H1 (cell line): Measurements from ENCODE around the gene WDR7. TPM values are rescaled to one million over a fixed set of nuclear protein-coding genes. Genes with fewer than 3 reads are reported as not detected.

ENCODE experiments used
- CTCF ChIA-PET: fragments of 300-600 bp; sonication (Branson Sonifier 250); formaldehyde crosslinking; loops from one replicate; lab custom pipeline; 2021; ENCODE audit not compliant: partially characterized antibody; lab: Charles Lee
- POLR2A ChIA-PET: fragments of 300-600 bp; sonication (Branson Sonifier 250); formaldehyde crosslinking; loops from one replicate; lab custom pipeline; 2021; ENCODE audit warnings: inconsistent platforms; ENCODE audit not compliant: partially characterized antibody; lab: Charles Lee
- DNase-seq, 2 experiments: peaks; one replicate each; pipeline versions ENCODE4 v3.0.0 to v3.0.0-alpha.2; 2010 to 2022; ENCODE audit warnings: low spot score in 2 of 2, low read depth in 1 of 2, mixed read lengths in 1 of 2
- FAIRE-seq: peaks from 2 replicates; lab custom pipeline; 2011; peaks lifted over from hg19 to GRCh38; lab: Jason Lieb, UNC
- H2AFZ ChIP-seq: 2 replicates; pipeline ENCODE4 v1.8.1; 2012; ENCODE audit warnings: low read length, inconsistent platforms
- H2AK5ac ChIP-seq: 2 replicates; pipeline ENCODE4 v1.6.1; 2013; ENCODE audit warnings: low read depth, low read length
- H2BK120ac ChIP-seq: replicated peaks from 2 replicates; pipeline ENCODE3; 2013; ENCODE audit warnings: low read depth, low read length, inconsistent platforms
- H2BK12ac ChIP-seq: 2 replicates; pipeline ENCODE4 v1.6.1; 2013; ENCODE audit warnings: low read depth, low read length
- H2BK15ac ChIP-seq: 2 replicates; pipeline ENCODE4 v1.6.1; 2013; ENCODE audit warnings: low read length
- H2BK20ac ChIP-seq: 2 replicates; pipeline ENCODE4 v1.6.1; 2013; ENCODE audit warnings: low read length
- H2BK5ac ChIP-seq: 2 replicates; pipeline ENCODE4 v1.6.1; 2013; ENCODE audit warnings: low read depth, low read length
- H3K14ac ChIP-seq: 2 replicates; pipeline ENCODE4 v1.6.1; 2013; ENCODE audit warnings: inconsistent platforms; ENCODE audit not compliant: insufficient read length
- H3K18ac ChIP-seq: 2 replicates; pipeline ENCODE4 v1.6.1; 2013; ENCODE audit warnings: low read length; ENCODE audit errors: extremely low read depth
- H3K23ac ChIP-seq: 2 replicates; pipeline ENCODE4 v1.6.1; 2013; ENCODE audit warnings: inconsistent platforms; ENCODE audit not compliant: insufficient read length
- H3K23me2 ChIP-seq: 2 replicates; pipeline ENCODE4 v1.6.1; 2013; ENCODE audit warnings: low read depth, low read length
- H3K27ac ChIP-seq: 2 replicates; pipeline ENCODE4 v1.6.1; 2011; ENCODE audit warnings: low read depth, low read length, inconsistent platforms
- H3K27me3 ChIP-seq, 4 experiments: replicated peaks in 1 of 4; 1 replicate in 1 of 4; 2 replicates in 3 of 4; pipeline versions ENCODE4 v1.6.1 to v1.8.1; 2011 to 2013; ENCODE audit warnings: low read length in 3 of 4, mild to moderate bottlenecking in 3 of 4, inconsistent platforms in 2 of 4, mixed read lengths in 2 of 4, moderate library complexity in 1 of 4; ENCODE audit not compliant: control insufficient read depth in 3 of 4, insufficient read depth in 3 of 4; ENCODE audit errors: extremely low read depth in 1 of 4
- H3K36me3 ChIP-seq, 4 experiments: 2 replicates each; pipeline versions ENCODE4 v1.6.1 to v1.8.1; 2011 to 2013; ENCODE audit warnings: mild to moderate bottlenecking in 4 of 4, low read length in 3 of 4, moderate library complexity in 2 of 4, control low read depth in 1 of 4, inconsistent platforms in 1 of 4; ENCODE audit not compliant: insufficient read depth in 4 of 4, control insufficient read depth in 2 of 4
- H3K4ac ChIP-seq: replicated peaks from 2 replicates; pipeline ENCODE3; 2013; ENCODE audit warnings: low read length, low read depth, mixed read lengths, inconsistent platforms; ENCODE audit not compliant: insufficient read length
- H3K4me1 ChIP-seq, 4 experiments: replicated peaks in 1 of 4; 1 replicate in 1 of 4; 2 replicates in 3 of 4; pipeline versions ENCODE4 v1.6.1 to v1.8.1; 2011 to 2013; ENCODE audit warnings: low read length in 3 of 4, inconsistent platforms in 2 of 4, mixed read lengths in 1 of 4; ENCODE audit not compliant: insufficient read depth in 4 of 4, control insufficient read depth in 3 of 4
- H3K4me2 ChIP-seq, 2 experiments: 2 replicates each; pipeline versions ENCODE4 v1.6.1 to v1.8.1; 2011 to 2013; ENCODE audit warnings: low read depth in 2 of 2, low read length in 2 of 2, control low read depth in 1 of 2, inconsistent platforms in 1 of 2, mild to moderate bottlenecking in 1 of 2; ENCODE audit not compliant: insufficient read depth in 1 of 2
- H3K4me3 ChIP-seq, 4 experiments: fragments of 200-600, 300-600 bp in 1 of 4; sonication (generic), shearing (Covaris generic), sonication (Bioruptor Twin) in 1 of 4; 2 replicates each; pipeline versions ENCODE4 v1.5.1 to v1.8.1; 2011 to 2016; ENCODE audit warnings: low read length in 4 of 4, low read depth in 3 of 4, control low read depth in 2 of 4, inconsistent platforms in 2 of 4, mild to moderate bottlenecking in 2 of 4, mixed read lengths in 1 of 4, moderate library complexity in 1 of 4; ENCODE audit not compliant: insufficient read depth in 2 of 4; ENCODE audit errors: extremely low read depth in 1 of 4
- H3K56ac ChIP-seq: replicated peaks from 2 replicates; pipeline ENCODE3; 2013; ENCODE audit warnings: low read depth, mild to moderate bottlenecking, mixed read lengths, low read length, inconsistent platforms; ENCODE audit not compliant: insufficient read length
- H3K79me1 ChIP-seq: 2 replicates; pipeline ENCODE4 v1.6.1; 2013; ENCODE audit warnings: low read depth, low read length, control low read depth
- H3K79me2 ChIP-seq, 2 experiments: 2 replicates each; pipeline versions ENCODE4 v1.6.1 to v1.8.1; 2012 to 2013; ENCODE audit warnings: low read length in 2 of 2, mild to moderate bottlenecking in 2 of 2, inconsistent platforms in 1 of 2; ENCODE audit not compliant: insufficient read depth in 2 of 2, control insufficient read depth in 1 of 2
- H3K9ac ChIP-seq, 4 experiments: replicated peaks in 1 of 4; 1 replicate in 1 of 4; 2 replicates in 3 of 4; pipeline versions ENCODE4 v1.6.1 to v1.8.1; 2011 to 2013; ENCODE audit warnings: low read depth in 3 of 4, low read length in 3 of 4, control low read depth in 2 of 4, mild to moderate bottlenecking in 2 of 4, moderate library complexity in 2 of 4, inconsistent platforms in 1 of 4; ENCODE audit errors: extremely low read depth in 1 of 4
- H3K9me3 ChIP-seq, 2 experiments: 2 replicates each; pipeline versions ENCODE4 v1.6.1 to v1.8.1; 2012 to 2013; ENCODE audit warnings: mild to moderate bottlenecking in 2 of 2, moderate library complexity in 2 of 2, control low read depth in 1 of 2, inconsistent platforms in 1 of 2, low read depth in 1 of 2, low read length in 1 of 2, mixed read lengths in 1 of 2; ENCODE audit not compliant: insufficient read depth in 2 of 2
- H4K20me1 ChIP-seq, 2 experiments: replicated peaks in 1 of 2; 2 replicates each; pipeline versions ENCODE3 to v1.8.1; 2011 to 2013; ENCODE audit warnings: inconsistent platforms in 2 of 2, low read length in 2 of 2, mild to moderate bottlenecking in 1 of 2; ENCODE audit not compliant: insufficient read depth in 2 of 2, control insufficient read depth in 1 of 2
- H4K5ac ChIP-seq: 2 replicates; pipeline ENCODE4 v1.6.1; 2013; ENCODE audit warnings: low read length, low read depth, mixed read lengths, inconsistent platforms; ENCODE audit not compliant: insufficient read length
- H4K8ac ChIP-seq: 2 replicates; pipeline ENCODE4 v1.8.0; 2013; ENCODE audit warnings: mild to moderate bottlenecking, moderate library complexity, low read length, inconsistent platforms; ENCODE audit not compliant: insufficient read depth; ENCODE audit errors: extremely low read depth
- H4K91ac ChIP-seq: replicated peaks from 2 replicates; pipeline ENCODE3; 2013; ENCODE audit warnings: low read length, mixed read lengths, inconsistent platforms; ENCODE audit not compliant: insufficient read length
- CBX8 ChIP-seq: fragments of 300-800, 300-1000 bp; sonication (generic); IDR thresholded peaks from 2 replicates; pipeline ENCODE4 v1.7.1; 2016; ENCODE audit warnings: low read depth, low read length, borderline replicate concordance
- CEBPB ChIP-seq: IDR thresholded peaks from 2 replicates; pipeline ENCODE4 v1.6.1; 2012; ENCODE audit warnings: low read depth, low read length
- CREB1 ChIP-seq: IDR thresholded peaks from 2 replicates; pipeline ENCODE4 v1.6.1; 2012; ENCODE audit warnings: inconsistent platforms
- EP300 ChIP-seq, 2 experiments: IDR thresholded peaks; 1 replicate in 1 of 2; 2 replicates in 1 of 2; pipeline ENCODE4 v1.6.1; 2011 to 2012; ENCODE audit warnings: low read depth in 2 of 2, low read length in 2 of 2, mild to moderate bottlenecking in 2 of 2, borderline replicate concordance in 1 of 2, inconsistent platforms in 1 of 2, moderate library complexity in 1 of 2
- GTF2F1 ChIP-seq: IDR thresholded peaks from 2 replicates; pipeline ENCODE4 v1.6.1; 2012; ENCODE audit warnings: low read depth, low read length, improper control_type of control experiment, borderline replicate concordance
- HDAC2 ChIP-seq, 2 experiments: fragments of 300-600 bp in 1 of 2; sonication (generic) in 1 of 2; IDR thresholded peaks; 2 replicates each; pipeline ENCODE4 v1.6.1; 2011 to 2012; ENCODE audit warnings: low read depth in 2 of 2, low read length in 2 of 2, mild to moderate bottlenecking in 2 of 2, moderate library complexity in 2 of 2, borderline replicate concordance in 1 of 2, inconsistent platforms in 1 of 2
- KDM1A ChIP-seq: fragments of 200-600, 300-600 bp; sonication (generic); IDR thresholded peaks from 2 replicates; pipeline ENCODE4 v1.7.1; 2016; ENCODE audit warnings: mild to moderate bottlenecking, low read length, borderline replicate concordance
- NANOG ChIP-seq: IDR thresholded peaks from 2 replicates; pipeline ENCODE4 v1.6.1; 2011; ENCODE audit warnings: low read length, low read depth, mild to moderate bottlenecking, inconsistent platforms; ENCODE audit not compliant: insufficient read depth, poor library complexity, severe bottlenecking
- SIN3A ChIP-seq, 2 experiments: IDR thresholded peaks in 1 of 2; conservative IDR thresholded peaks in 1 of 2; 2 replicates each; pipeline ENCODE4 v1.6.1; 2011 to 2012; ENCODE audit warnings: low read length in 2 of 2, improper control_type of control experiment in 1 of 2, low read depth in 1 of 2, mild to moderate bottlenecking in 1 of 2
- TAF7 ChIP-seq: optimal IDR thresholded peaks from 2 replicates; pipeline ENCODE3; 2011; ENCODE audit warnings: low read depth, mild to moderate bottlenecking, inconsistent platforms, low read length, moderate library complexity, borderline replicate concordance
- TEAD4 ChIP-seq: IDR thresholded peaks from 2 replicates; pipeline ENCODE4 v1.6.1; 2012; ENCODE audit warnings: low read depth, low read length, inconsistent platforms, mixed read lengths
- YY1 ChIP-seq: IDR thresholded peaks from 2 replicates; pipeline ENCODE4 v1.6.1; 2011; ENCODE audit warnings: low read depth, mild to moderate bottlenecking, low read length
- WGBS, 2 experiments: shearing (Covaris generic) in 1 of 2; methylation state at CpG; one replicate each; pipeline versions ENCODE4 v1.1.6 to v1.1.7; 2013 to 2015; ENCODE audit warnings: low lambda C conversion rate in 2 of 2, mixed read lengths in 2 of 2, inconsistent platforms in 1 of 2, low coverage in 1 of 2, missing lambda C conversion rate in 1 of 2; ENCODE audit not compliant: insufficient replicate concordance in 2 of 2, insufficient coverage in 1 of 2, insufficient read length in 1 of 2; ENCODE audit errors: extremely low coverage in 1 of 2, missing lambda C conversion rate in 1 of 2; 5-methylcytosine and 5-hydroxymethylcytosine counted together
- polyA plus RNA-seq, 7 experiments: library from polyadenylated mRNA; depleted of rRNA in 3 of 7; stranded (reverse) in 5 of 7; unstranded in 2 of 7; fragments of >200 nt in 5 of 7; fragments of 200-250 nt in 2 of 7; gene quantifications; 1 replicate in 5 of 7; 2 replicates in 1 of 7; 4 replicates in 1 of 7; pipeline versions ENCODE4 v1.2.1 to v1.2.3, GENCODE V29; 2011 to 2013; ENCODE audit warnings: missing spikeins in 2 of 7, mixed read lengths in 2 of 7
- total RNA-seq: library from RNA; stranded (reverse); fragmentation: NEBNext Ultra II Directional; extraction: Animal tissue kit (Norgen Biotek cat#: 25700); gene quantifications from 2 replicates; pipeline ENCODE4 v1.2.1, GENCODE V29; 2021
- TF ChIP-seq, protein P1 (sequence below): IDR thresholded peaks from 2 replicates; pipeline ENCODE4 v1.6.1; 2011; ENCODE audit warnings: low read depth, mild to moderate bottlenecking, low read length; ENCODE audit not compliant: insufficient read depth

Gene WDR7
- total and polyA plus RNA-seq, 2 of the 8 experiments (the other 6 are each of a cell fraction or from before 2014, with no cell fraction given) = 5.5 to 15.2 TPM

DNA sequence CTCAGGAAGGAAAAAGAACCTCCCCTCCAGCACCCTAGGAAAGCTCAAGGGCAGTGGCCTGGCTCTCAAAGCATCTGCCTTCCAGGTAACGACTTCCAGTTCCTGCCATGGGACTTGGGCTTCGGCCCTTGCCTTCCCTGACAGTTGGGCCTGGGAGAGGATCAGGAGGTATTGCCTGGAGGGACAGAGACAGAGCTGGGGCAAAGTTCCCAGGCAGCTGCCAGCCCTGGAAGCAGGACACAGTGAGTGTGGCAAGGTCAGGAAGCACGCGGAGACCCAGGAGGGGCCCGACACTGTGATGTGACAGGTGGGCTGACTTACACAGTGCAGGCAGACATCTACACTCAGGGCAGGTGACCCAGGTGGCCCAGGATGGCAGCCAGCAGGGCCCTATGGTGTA lies 408.2 kb downstream of the WDR7 start:
- Histone ChIP-seq H2BK12ac (no peak overlapping the region), H2BK5ac (no peak overlapping the region), H3K23ac (no peak overlapping the region), H3K4me2 (no peak overlapping the region), H4K5ac (no peak overlapping the region), H3K4me3 (no peak overlapping the region), H3K23me2 (no peaks in the 10 kb centered on the region), H3K4me1 (peaks cover 0 to 10% (median 0%) of the 10 kb centered on the region in 4 experiments; a peak in 2 of 7 replicates), H4K91ac (no peak overlapping the region), H3K27ac (no peak overlapping the region), H3K18ac (no peak overlapping the region), H3K27me3 (no peaks in the 10 kb centered on the region), H3K79me2 (no peaks in the 10 kb centered on the region), H4K20me1 (no peaks in the 10 kb centered on the region), H2BK120ac (no peak overlapping the region), H3K9ac (no peak overlapping the region), H2BK20ac (no peak overlapping the region), H3K36me3 (no peaks in the 10 kb centered on the region), H2AK5ac (no peak overlapping the region), H2AFZ (no peak overlapping the region), H3K9me3 (no peaks in the 10 kb centered on the region; a peak in 1 of 4 replicates), H2BK15ac (no peak overlapping the region), H3K79me1 (no peaks in the 10 kb centered on the region), H3K56ac (no peak overlapping the region), H4K8ac (no peak overlapping the region; the same call in 1 of the 2 replicates), H3K14ac (no peak overlapping the region), H3K4ac (no peak overlapping the region)
- WGBS, 2 experiments = 98% methylated on average over 5 of the region's 5 CpGs; no CpG with 5 or more reads in 1 of the 2 experiments
- DNase-seq (no peak), FAIRE-seq (no peak)
- ChIA-PET CTCF (interaction anchor here (0.6 to 0.9 kb wide), 2 partner anchors 15 to 657 kb away, joined by 3 read pairs; no protein-coding TSS in a partner anchor), POLR2A (no interaction called here)
- TF ChIP-seq HDAC2 (IDR thresholded peaks at IDR 0.05; ENCODE audit: borderline replicate concordance in 1 of 2, low read depth in 2 of 2, low read length in 2 of 2) = no peak
- no peak for TF ChIP-seq CBX8
- TF ChIP-seq, protein P1, sequence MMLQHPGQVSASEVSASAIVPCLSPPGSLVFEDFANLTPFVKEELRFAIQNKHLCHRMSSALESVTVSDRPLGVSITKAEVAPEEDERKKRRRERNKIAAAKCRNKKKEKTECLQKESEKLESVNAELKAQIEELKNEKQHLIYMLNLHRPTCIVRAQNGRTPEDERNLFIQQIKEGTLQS = no peak
- TF ChIP-seq KDM1A = no peak
- no peak for TF ChIP-seq YY1
- no peak for TF ChIP-seq CEBPB
- no peak for TF ChIP-seq TAF7
- TF ChIP-seq CREB1 = no peak
- no peak for TF ChIP-seq EP300 (IDR thresholded peaks at IDR 0.05; ENCODE audit: borderline replicate concordance in 1 of 2, low read depth in 2 of 2, low read length in 2 of 2)
- TF ChIP-seq NANOG = no peak
- no peak for TF ChIP-seq SIN3A (conservative IDR thresholded peaks at IDR 0.05 in 1 of 2, IDR thresholded peaks at IDR 0.05 in 1 of 2; ENCODE audit: low read depth in 1 of 2, low read length in 2 of 2)
- TF ChIP-seq GTF2F1 = no peak
- no peak for TF ChIP-seq TEAD4
